MM.1S (cell line): ENCODE measurements around the gene BACH2.

Source experiments
- CTCF ChIP-seq: fragments of 300-600 bp; sonication (generic); IDR thresholded peaks from 2 replicates; pipeline ENCODE4 v1.5.1; 2016; ENCODE audit warnings: antibody characterized with exemption, low read length, mixed read lengths
- EZH2 ChIP-seq: fragments of 300-600 bp; sonication (generic); optimal IDR thresholded peaks from 2 replicates; pipeline ENCODE3; 2017; ENCODE audit warnings: low read depth, mild to moderate bottlenecking, antibody characterized with exemption, low read length, mixed read lengths
- EZH2phosphoT487 ChIP-seq: fragments of 300-600 bp; sonication (generic); IDR thresholded peaks from 2 replicates; pipeline ENCODE4 v1.6.1; 2018; ENCODE audit warnings: antibody characterized with exemption, low read length

GRCh38 chr6:89951574-89952104, 345.0 kb downstream of the BACH2 start:
- no peak for TF ChIP-seq CTCF
- TF ChIP-seq EZH2: no peak
- no peak for TF ChIP-seq EZH2phosphoT487
